ENCODE measurements around the gene TGFB3.

The TGFB3 gene

GRCh38 chr14:75993567-75994041 is 11.8 kb upstream of the TGFB3 start:
- H4K20me1 ChIP-seq (ENCODE audit: low read depth, low read length), result no peaks in the 10 kb centered on the region
- no peaks in the 10 kb centered on the region for H3K79me2 ChIP-seq (ENCODE audit: insufficient read depth, low read length)
- H3F3A ChIP-seq (ENCODE audit: insufficient read depth), result no peaks in the 10 kb centered on the region
- H3K36me3 ChIP-seq (ENCODE audit: low read length), result no peaks in the 10 kb centered on the region
- H3K9me3 ChIP-seq (ENCODE audit: insufficient read depth, low read length), result no peaks in the 10 kb centered on the region
- H3K9ac ChIP-seq (ENCODE audit: low read length), result no peak overlapping the region
- TF ChIP-seq EZH2phosphoT487 (conservative IDR thresholded peaks at IDR 0.05; ENCODE audit: low read length) (no peak), CTCF (IDR thresholded peaks at IDR 0.05; ENCODE audit: insufficient read depth, low read length, poor library complexity, severe bottlenecking) (no peak)
- no peaks in the 10 kb centered on the region for H3K9me2 ChIP-seq (replicated peaks; ENCODE audit: insufficient read depth, low read length)
- H2AFZ ChIP-seq (ENCODE audit: low read depth, low read length, severe bottlenecking), result no peak overlapping the region
- no peak overlapping the region for H3K4me2 ChIP-seq (ENCODE audit: low read depth, low read length, poor library complexity, severe bottlenecking)
- H3K27me3 ChIP-seq (ENCODE audit: low read length), result no peaks in the 10 kb centered on the region
- H3K4me3 ChIP-seq (ENCODE audit: insufficient read depth, low read length, poor library complexity, severe bottlenecking), result no peak overlapping the region
- no peak overlapping the region for H3K27ac ChIP-seq (ENCODE audit: low read depth, low read length)

- no peak overlapping the region for H3K4me3 ChIP-seq (ENCODE audit: insufficient read depth, low read length, poor library complexity, severe bottlenecking)
- H3K4me2 ChIP-seq (ENCODE audit: low read depth, low read length, poor library complexity, severe bottlenecking), result no peak overlapping the region
- no peaks in the 10 kb centered on the region for H3K9me3 ChIP-seq (ENCODE audit: insufficient read depth, low read length)
- no peak overlapping the region for H3K9ac ChIP-seq (ENCODE audit: low read length)
- H3F3A ChIP-seq (ENCODE audit: insufficient read depth), result no peaks in the 10 kb centered on the region
- no peak overlapping the region for H2AFZ ChIP-seq (ENCODE audit: low read depth, low read length, severe bottlenecking)
- no peaks in the 10 kb centered on the region for H3K27me3 ChIP-seq (ENCODE audit: low read length)
- no peak overlapping the region for H3K27ac ChIP-seq (ENCODE audit: low read depth, low read length)
- H4K20me1 ChIP-seq (ENCODE audit: low read depth, low read length), result no peaks in the 10 kb centered on the region
- no peaks in the 10 kb centered on the region for H3K79me2 ChIP-seq (ENCODE audit: insufficient read depth, low read length)
- H3K36me3 ChIP-seq (ENCODE audit: low read length), result no peaks in the 10 kb centered on the region
- no peak for TF ChIP-seq CTCF (IDR thresholded peaks at IDR 0.05; ENCODE audit: insufficient read depth, low read length, poor library complexity, severe bottlenecking)
- no peak for TF ChIP-seq EZH2phosphoT487 (conservative IDR thresholded peaks at IDR 0.05; ENCODE audit: low read length)
- no peaks in the 10 kb centered on the region for H3K9me2 ChIP-seq (replicated peaks; ENCODE audit: insufficient read depth, low read length)
These were observed 10.0 kb upstream of the TGFB3 start for GRCh38 chr14:75991753-75992152.

GRCh38 chr14:75990297-75990696 is 8.5 kb upstream of the TGFB3 start:
- TF ChIP-seq CTCF (IDR thresholded peaks at IDR 0.05; ENCODE audit: insufficient read depth, low read length, poor library complexity, severe bottlenecking), result no peak
- no peak for TF ChIP-seq EZH2phosphoT487 (conservative IDR thresholded peaks at IDR 0.05; ENCODE audit: low read length)
- Histone ChIP-seq H4K20me1 (ENCODE audit: low read depth, low read length) (no peaks in the 10 kb centered on the region), H3K9me2 (replicated peaks; ENCODE audit: insufficient read depth, low read length) (no peaks in the 10 kb centered on the region), H3K27ac (ENCODE audit: low read depth, low read length) (no peak overlapping the region), H3K79me2 (ENCODE audit: insufficient read depth, low read length) (no peaks in the 10 kb centered on the region), H3K27me3 (ENCODE audit: low read length) (no peaks in the 10 kb centered on the region), H3F3A (ENCODE audit: insufficient read depth) (no peaks in the 10 kb centered on the region), H3K9me3 (ENCODE audit: insufficient read depth, low read length) (no peaks in the 10 kb centered on the region), H3K4me2 (ENCODE audit: low read depth, low read length, poor library complexity, severe bottlenecking) (no peak overlapping the region), H2AFZ (ENCODE audit: low read depth, low read length, severe bottlenecking) (no peak overlapping the region), H3K36me3 (ENCODE audit: low read length) (no peaks in the 10 kb centered on the region), H3K9ac (ENCODE audit: low read length) (no peak overlapping the region), H3K4me3 (ENCODE audit: insufficient read depth, low read length, poor library complexity, severe bottlenecking) (no peak overlapping the region)
